Adrenal gland (tissue), 5 donors: ENCODE measurements around the gene MAPKAP1.

Experiments used
- POLR2A ChIP-seq, 2 donors: fragments of 450-650 bp; IDR thresholded peaks; one replicate each; pipeline ENCODE4 v1.6.1; 2017; ENCODE audit warnings: antibody characterized with exemption in 2 of 2, mild to moderate bottlenecking in 2 of 2, moderate library complexity in 1 of 2
- TF ChIP-seq, protein P1 (sequence below), 6 experiments: fragments of 450-650 bp in 4 of 6; fragments of 200-600 bp in 2 of 6; sonication (generic) in 1 of 6; IDR thresholded peaks; 1 replicate in 5 of 6; 2 replicates in 1 of 6; pipeline versions ENCODE4 v1.5.1 to v1.8.0; 2016 to 2021; ENCODE audit warnings: antibody characterized with exemption in 6 of 6, mild to moderate bottlenecking in 2 of 6, moderate library complexity in 1 of 6
- donor health status: DM: no; HTN: no; CAD: no.

DNA sequence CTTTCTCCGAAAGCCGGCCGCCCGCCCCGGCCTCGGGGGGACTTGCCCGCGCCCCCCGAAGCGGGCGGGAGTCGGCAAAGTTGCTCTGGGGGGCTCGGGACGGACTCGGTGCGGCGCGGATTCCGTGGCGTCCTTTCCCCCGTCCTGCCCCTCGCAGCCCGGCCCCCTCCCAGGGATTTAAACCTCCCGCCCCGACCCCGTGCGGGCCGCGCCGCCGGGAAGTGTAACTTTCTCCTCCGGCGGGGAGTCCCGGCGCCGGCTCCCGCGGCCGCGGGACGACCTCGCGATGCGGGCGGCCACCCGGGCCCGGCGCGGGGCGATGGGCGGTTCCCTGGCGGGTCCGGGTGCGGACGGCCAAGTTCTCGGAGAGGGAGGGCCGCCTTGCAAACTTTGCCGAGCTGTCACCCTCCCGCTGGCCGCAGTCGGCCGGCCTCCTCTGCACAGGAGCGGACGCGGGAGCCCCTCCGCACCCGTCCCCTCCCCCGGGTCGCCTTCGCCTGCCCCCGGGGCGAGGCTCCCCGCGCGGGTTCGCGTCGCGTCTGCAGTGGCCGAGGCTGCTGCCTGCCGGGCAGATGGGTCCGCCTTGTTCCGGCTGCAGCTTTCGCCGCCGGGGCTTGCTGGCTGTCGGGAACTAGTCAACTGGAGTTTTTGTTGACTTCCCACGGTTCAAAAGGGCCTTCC is 40.9 kb upstream of the MAPKAP1 start:
- TF ChIP-seq, protein P1, sequence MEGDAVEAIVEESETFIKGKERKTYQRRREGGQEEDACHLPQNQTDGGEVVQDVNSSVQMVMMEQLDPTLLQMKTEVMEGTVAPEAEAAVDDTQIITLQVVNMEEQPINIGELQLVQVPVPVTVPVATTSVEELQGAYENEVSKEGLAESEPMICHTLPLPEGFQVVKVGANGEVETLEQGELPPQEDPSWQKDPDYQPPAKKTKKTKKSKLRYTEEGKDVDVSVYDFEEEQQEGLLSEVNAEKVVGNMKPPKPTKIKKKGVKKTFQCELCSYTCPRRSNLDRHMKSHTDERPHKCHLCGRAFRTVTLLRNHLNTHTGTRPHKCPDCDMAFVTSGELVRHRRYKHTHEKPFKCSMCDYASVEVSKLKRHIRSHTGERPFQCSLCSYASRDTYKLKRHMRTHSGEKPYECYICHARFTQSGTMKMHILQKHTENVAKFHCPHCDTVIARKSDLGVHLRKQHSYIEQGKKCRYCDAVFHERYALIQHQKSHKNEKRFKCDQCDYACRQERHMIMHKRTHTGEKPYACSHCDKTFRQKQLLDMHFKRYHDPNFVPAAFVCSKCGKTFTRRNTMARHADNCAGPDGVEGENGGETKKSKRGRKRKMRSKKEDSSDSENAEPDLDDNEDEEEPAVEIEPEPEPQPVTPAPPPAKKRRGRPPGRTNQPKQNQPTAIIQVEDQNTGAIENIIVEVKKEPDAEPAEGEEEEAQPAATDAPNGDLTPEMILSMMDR (IDR thresholded peaks at IDR 0.05) = no peak
- TF ChIP-seq POLR2A (IDR thresholded peaks at IDR 0.05) = peak in 1 of 2 donors; percentile 52
